ENCODE data around the gene HSCB.
"Not testable (repeated sequence)": the region's sequence is repeated elsewhere in the genome, so short reads cannot be mapped to it uniquely, and the experiment has no call there.

HSCB gene

DNA sequence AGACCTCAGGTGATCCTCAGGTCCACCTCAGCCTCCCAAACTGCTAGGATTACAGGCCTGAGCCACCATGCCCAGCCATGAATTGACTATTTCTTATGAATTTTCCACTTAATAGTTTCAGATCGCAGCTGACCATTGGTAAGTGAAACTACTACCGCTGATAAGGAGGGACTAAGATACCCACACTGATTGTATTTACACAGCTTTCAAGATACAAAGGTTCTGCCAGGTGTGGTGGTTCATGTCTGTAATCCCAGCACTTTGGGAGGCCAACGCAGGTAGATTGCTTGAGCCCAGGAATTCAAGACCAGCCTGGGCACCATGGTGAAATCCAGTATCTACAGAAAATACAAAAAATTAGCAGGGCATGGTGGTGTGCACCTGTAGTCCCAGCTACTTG lies 4.1 kb upstream of the HSCB start:
- in situ Hi-C loops (cut with HindIII; ENCODE audit: low sequenced_read_pairs) = no loop called here

DNA sequence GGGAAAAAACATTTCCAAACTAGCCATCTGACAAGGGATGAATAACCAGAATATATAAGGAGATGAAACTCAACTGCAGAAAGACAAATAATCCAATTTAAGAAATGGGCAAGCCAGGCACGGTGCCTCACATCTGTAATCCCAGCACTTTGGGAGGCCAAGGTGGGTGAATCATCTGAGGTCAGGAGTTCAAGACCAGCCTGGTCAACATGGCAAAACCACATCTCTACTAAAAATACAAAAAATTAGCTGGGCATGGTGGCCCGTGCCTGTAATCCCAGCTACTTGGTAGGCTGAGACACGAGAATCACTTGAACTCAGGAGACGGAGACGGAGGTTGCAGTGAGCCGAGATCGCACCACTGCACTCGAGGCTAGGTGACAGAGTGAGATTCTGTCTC lies 3.0 kb upstream of the HSCB start:
- in situ Hi-C loops (cut with HindIII; ENCODE audit: low sequenced_read_pairs) = not testable (repeated sequence)

DNA sequence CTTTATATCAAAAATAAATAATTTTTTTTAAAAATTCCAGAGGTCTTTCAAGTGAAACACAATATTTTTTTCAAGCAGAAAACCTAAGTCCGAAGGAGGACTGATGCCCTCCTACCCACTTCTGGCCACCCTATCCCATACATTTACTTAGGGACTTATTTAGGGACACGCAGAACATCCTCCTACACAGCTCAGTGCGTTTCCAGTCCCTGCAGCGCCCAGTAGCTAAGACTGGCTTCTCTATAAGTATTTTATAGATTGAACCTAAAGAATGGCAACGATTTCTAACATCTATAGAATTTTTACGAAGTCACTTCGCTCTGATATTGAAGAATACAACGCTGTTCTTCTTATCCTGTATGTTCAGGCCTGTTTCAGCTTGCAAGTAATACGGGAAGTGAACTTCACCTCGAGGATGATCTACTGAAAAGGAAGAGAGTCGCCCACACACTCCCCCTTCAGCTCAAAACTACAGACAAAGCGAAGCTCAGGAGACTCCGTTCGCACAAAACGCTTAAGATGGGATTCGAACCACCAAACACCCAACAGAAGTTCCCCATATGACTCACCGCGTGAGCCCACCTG lies 547 bp upstream of the HSCB start:
- in situ Hi-C loops (cut with HindIII; ENCODE audit: low sequenced_read_pairs) = no loop called here

DNA sequence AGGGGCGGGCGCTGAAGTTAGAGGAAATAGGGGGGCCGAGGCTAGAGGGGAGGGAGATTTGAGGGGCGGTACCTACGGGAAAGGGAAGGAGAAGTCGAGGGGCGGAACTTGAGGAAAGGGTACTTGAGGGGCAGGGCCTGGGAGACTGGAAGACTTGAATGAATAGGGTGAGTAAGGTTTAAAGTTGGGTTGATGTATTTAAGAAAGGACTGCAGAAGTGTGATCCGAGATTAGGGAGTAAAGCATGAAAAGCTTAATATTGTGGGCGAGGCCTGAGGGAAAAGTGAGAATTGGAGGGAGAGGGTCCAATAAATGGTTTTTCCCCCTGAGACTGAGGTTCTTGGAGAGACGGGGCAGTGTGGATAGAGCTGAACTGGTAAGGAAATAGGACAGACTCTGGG lies 723 bp downstream of the HSCB start:
- in situ Hi-C loops (cut with HindIII; ENCODE audit: low sequenced_read_pairs) = no loop called here

DNA sequence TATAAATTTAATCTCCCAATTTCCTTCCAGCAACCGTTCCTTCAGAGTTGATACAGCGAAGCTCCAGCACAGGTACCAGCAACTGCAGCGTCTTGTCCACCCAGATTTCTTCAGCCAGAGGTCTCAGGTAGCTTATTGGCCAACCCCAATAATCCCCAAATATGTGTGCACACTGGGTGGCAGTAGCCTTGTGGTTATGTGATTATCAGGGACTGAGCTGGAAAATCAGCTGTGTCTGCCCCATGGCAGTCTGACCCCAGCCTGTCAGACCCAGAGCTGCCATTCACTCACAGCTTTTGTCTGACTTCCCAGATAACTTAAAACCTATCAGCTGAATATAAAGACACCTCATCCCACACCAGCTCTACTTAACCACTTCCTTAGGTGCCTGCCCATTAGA lies 2.0 kb downstream of the HSCB start:
- in situ Hi-C loops (cut with HindIII; ENCODE audit: low sequenced_read_pairs) = no loop called here

DNA sequence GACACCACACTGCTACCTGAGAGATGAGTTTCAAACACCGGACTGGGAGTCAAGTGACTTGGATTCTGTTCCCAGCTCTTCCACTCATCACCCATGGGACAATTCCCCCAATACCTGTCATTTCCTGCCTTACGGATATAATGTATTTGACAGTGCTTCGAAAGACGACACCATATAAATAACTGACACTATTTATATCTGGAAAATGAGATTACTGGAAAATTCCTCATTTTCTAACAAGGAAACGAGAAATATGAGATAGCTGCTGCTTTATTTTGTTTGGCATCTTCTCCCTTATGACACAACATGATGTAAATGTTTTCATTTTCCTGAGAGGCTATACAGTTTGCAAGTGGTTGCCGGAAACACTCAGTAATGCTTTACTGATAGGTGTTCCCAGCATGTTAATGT lies 8.6 kb downstream of the HSCB start:
- in situ Hi-C loops (cut with HindIII; ENCODE audit: low sequenced_read_pairs) = no loop called here

DNA sequence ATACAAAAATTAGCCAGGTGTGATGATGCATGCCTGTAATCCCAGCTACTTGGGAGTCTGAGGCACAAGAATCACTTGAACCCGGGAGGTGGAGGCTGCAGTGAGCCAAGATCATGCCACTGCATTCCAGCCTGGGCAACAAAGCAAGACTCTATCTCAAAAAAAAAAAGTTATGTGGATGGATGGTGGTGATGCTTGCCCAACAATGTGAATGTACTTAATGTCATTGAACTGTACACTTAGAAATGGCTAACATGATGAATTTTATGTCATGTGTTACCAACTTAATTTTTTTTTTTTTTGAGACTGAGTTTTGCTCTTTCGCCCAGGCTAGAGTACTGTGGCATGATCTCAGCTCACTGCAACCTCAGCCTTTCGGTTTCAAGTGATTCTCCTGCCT lies 12.7 kb downstream of the HSCB start:
- in situ Hi-C loops (cut with HindIII; ENCODE audit: low sequenced_read_pairs) = not testable (repeated sequence)

DNA sequence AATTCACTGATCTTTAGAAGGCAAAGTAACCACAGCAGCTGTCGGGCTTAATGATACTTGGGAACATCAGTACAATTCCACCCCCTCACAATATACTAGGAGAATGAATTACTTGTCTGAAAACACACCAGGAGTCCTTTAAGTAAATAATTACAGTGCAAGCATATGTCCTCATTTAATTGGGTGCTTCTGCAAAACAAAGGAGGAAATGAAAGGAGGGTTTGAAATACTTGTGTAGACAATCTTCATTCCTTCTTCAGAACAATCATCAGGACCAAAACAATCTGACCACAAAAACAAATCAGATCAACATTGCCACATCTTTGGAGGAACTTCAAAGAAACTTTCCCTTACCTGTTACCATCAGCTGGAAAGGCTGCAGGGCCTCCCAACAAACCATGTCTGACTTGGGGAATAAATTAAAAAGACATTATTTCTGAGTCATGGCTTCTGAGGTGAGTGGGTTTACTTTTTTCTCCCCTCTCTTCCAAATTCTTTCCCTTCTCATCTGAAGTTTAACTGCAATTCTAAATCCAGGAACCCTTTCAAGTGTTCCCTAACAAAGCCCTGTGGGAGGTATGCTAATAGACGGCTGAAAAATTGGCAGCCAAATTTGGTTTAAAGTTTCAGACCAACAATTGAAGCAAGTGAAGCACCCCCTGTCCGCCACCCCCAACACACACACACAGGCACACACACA lies 18.2 kb downstream of the HSCB start:
- in situ Hi-C loops (cut with HindIII; ENCODE audit: low sequenced_read_pairs) = no loop called here

DNA sequence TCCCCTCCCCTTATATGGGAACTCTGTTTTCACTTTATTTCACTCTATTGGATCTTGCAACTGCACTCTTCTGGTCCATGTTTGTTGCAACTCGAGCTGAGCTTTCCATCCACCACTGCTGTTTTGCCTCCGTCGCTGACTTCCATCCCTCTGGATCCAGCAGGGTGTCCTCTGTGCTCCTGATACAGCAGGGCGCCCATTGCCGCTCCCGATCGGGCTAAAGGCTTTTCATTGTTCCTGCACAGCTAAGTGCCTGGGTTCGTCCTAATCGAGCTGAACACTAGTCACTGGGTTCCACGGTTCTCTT lies 19.6 kb downstream of the HSCB start:
- in situ Hi-C loops (cut with HindIII; ENCODE audit: low sequenced_read_pairs) = no loop called here

DNA sequence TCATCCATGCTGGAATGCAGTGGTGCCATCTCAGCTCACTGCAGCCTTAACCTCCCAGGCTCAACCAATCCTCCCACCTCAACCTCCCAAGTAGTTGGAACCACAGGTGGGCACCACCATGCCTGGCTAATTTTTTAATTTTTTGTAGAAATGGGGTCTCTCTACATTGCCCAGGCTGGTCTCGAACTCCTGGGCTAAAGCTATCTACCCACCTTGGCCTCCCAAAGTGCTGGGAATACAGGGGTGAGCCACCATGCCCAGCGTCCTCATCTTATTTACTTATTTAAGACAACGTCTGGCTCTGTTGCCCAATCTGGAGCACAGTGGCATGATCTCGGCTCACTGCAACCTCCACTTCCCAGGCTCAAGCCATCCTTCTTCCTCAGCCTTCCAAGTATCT lies 20.2 kb downstream of the HSCB start:
- in situ Hi-C loops (cut with HindIII; ENCODE audit: low sequenced_read_pairs) = not testable (repeated sequence)

DNA sequence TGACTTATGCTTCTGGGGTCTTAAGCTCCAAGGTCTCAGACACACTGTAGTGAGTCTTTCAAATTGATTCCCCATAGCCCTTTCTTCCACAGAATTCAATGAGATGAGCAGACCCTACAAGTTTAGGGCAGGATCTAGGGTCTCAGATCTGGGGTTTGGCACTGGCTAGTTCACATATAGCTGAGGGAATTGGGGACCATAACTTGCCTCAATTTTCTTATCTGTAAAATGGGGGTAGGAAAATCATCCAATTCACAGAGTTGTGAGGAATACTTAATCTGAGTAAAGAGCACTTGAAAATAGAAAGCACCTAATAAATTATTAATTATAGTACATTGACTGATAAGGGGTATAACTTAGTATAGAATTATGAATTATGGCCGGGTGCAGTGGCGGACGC lies 24.8 kb downstream of the HSCB start:
- in situ Hi-C loops (cut with HindIII; ENCODE audit: low sequenced_read_pairs) = no loop called here

DNA sequence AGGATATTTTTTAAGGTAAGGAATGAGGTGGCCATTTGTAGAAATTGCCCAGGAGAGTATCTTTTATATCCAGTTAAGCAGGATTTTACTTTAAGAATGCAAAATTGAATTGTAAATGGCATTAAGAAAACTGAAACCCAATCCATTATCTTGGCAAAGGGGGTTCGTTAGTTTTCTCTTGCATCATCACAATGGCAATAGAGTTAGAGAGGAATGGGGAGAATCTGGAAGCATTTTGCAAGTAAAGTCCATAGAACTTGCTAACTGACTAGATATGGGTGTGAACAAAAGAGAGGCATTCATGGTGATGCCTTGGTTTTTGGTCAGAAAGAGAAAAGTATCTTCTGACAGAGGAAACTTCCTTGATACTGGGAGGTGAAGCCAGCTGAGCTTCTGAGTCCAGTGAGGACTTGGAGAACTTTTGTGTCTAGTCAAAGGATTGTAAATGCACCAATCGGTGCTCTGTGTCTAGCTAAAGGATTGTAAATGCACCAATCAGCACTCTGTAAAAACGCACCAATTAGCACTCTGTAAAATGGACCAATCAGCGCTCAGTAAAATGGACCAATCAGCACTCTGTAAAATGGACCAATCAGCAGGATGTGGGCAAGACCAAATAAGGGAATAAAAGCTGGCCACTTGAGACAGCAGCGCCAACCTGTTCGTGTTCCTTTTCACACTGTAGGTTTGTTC lies 27.0 kb downstream of the HSCB start:
- in situ Hi-C loops (cut with HindIII; ENCODE audit: low sequenced_read_pairs) = no loop called here

DNA sequence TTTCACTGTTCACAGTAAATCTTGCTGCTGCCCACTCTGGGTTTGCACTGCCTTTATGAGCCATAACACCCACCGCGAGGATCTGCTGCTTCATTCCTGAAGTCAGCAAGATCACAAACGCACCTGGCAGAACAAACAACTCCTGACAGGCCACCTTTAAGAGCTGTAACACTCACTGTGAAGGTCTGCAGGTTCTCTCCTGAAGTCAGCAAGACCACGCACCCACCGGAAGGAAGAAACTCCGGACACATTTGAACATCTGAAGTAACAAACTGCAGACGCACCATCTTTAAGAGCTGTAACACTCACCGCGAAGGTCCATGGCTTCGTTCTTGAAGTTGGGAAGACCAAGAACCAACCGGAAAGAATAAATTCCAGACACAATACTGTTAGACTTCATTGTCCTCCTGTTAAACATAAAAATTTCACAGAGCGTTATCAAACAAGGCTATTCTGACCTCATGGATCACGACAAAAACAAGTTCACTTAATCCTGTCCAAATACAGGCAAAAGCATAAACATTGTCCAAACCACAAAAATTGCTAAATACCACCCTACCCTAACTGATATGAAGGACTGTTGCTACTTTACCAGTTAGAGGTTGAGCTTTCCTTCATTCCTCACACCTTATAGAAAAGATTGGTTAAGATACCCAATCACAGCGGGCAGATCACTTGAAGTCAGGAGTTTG lies 27.7 kb downstream of the HSCB start:
- in situ Hi-C loops (cut with HindIII; ENCODE audit: low sequenced_read_pairs) = no loop called here

DNA sequence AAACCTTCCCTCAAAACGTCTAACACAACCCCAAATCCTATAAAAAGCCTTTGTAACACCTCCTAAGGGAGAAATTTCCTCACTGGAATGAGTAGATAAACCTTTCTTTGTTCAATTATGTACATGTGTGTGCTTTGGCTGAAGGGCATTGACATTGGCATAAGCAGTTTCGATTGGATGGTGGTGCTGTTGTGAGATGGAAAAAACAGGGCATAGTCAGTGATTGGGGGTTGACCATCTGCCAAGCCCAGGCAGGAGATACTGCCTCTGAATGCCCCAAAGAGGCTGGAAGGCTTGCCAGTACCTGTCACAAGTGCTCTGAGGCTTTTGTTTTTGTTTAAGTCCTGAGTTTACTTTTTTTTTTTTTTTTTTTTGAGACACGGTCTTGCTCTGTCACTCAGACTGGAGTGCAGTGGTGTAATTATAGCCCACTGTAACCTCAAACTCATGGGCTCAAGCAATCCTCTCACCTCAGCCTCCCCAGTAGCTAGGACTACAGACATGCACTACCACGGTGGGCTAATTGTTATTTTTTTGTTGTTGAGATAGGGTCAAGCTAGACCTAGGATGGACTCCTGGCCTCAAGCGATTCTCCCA lies 29.5 kb downstream of the HSCB start:
- in situ Hi-C loops (cut with HindIII; ENCODE audit: low sequenced_read_pairs) = no loop called here

DNA sequence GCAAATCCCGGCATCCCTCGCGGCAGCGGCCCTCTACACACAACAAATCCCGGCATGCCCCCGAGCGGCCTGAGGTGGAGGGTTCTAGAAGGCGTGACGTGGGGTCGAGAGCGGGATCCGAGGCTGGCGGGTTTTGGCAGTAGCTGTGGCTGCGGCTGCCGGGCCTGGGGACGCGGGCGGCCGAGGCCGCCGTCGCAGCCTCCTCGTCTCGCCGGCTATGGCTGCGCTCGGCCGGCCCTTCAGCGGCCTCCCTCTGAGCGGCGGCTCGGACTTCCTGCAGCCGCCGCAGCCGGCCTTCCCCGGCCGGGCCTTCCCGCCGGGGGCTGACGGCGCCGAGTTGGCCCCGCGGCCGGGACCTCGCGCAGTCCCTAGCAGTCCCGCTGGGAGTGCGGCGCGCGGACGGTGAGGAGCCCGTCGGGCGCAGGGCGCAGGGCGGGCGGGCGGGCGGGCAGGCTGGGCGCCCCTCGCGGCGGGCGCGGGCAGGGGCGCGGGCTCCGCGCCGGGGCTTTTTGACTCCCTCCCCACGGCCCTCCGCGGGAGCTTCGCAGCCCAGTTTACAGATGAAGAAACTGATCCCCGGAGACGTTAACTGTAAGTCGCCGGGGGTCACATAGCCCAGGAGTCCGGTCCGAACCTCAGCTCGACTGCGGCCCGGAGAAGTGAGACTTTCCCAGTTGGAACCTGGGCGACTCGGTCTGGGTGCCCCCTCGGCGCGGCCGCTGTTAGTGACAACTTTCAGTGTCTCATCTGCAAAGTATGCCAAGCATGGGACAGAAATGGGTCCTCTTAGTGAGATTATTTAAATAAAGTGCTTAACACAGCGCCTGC lies 31.0 kb downstream of the HSCB start, which contains the start of gene CCDC117:
Gene CCDC117 (plus strand): TSS at position 63 of the 828 bp plus-strand sequence. CDS start 155 bp downstream, at position 218.
- in situ Hi-C loops (cut with HindIII; ENCODE audit: low sequenced_read_pairs) = no loop called here

DNA sequence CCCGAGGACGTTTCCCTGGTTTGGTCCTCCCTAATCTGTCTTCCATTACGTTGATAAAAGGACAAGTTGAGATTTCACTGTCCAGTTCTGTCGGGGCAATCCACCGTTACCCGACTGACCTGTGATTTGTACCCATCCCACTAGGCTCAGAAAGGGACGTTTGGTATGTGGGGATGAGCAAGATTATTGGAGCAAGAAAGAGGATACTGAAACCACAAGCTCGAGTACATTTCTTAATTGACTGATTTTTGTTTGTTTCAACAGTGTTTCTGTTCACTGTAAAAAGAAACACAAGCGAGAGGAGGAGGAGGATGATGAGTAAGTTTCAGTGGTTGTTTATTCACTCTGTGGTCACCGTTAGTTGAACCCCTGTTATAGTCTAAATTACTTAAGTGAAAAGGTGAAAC lies 31.6 kb downstream of the HSCB start:
- in situ Hi-C loops (cut with HindIII; ENCODE audit: low sequenced_read_pairs) = no loop called here

DNA sequence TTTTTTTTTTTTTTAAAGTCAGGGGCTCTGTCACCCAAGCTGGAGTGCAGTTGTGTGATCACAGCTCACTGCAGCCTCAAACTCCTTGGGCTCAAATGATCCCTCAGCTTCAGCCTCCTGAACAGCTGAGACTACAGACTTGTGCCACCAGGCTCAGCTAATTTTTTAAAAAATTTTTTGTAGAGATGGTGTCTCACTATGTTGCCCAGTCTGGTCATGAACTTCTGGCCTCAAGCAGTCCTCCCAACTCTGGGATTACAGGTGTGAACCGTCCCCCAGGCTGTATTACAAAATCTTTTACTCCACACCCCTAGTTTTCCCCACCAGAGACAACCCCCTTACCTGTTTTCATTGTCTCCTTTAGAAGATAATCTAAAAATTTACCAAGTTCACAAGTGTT lies 32.5 kb downstream of the HSCB start:
- in situ Hi-C loops (cut with HindIII; ENCODE audit: low sequenced_read_pairs) = no loop called here

DNA sequence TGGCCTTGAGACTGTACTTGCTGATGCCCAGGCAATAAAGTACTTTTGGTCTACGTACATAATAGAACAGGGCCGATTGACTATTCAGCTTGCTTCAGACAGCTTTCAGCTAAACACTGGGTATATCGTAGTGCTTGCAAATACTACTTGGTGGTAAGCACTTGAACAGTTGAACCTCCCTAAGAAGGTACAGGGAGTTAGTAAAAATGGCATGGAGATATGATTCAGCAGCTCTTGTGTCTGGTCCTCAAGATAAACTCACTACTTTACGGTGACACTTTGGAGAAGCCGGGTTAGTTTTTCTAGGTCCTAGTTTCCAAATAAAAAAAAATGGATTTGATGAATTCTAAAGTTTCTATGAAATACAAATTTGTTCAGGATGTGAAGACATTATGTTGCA lies 38.0 kb downstream of the HSCB start:
- in situ Hi-C loops (cut with HindIII; ENCODE audit: low sequenced_read_pairs) = no loop called here

DNA sequence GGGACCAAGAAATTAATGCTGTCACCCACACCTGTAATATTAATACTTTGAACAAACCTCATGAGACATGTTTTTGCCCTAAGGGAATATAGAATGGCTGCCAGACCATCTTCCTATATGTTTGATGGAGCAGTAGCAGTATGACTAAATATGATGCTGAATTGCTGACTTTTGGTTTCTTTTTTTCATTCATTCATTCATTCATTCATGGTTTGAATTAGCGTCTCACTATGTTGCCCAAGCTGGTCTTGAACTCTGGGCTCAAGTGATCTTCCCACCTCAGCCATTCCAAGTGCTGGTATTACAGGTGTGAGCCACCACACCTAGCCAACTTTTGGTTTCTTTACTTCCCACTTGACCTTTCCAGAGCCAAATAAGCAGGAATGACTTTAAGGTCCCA lies 38.5 kb downstream of the HSCB start:
- in situ Hi-C loops (cut with HindIII; ENCODE audit: low sequenced_read_pairs) = no loop called here

DNA sequence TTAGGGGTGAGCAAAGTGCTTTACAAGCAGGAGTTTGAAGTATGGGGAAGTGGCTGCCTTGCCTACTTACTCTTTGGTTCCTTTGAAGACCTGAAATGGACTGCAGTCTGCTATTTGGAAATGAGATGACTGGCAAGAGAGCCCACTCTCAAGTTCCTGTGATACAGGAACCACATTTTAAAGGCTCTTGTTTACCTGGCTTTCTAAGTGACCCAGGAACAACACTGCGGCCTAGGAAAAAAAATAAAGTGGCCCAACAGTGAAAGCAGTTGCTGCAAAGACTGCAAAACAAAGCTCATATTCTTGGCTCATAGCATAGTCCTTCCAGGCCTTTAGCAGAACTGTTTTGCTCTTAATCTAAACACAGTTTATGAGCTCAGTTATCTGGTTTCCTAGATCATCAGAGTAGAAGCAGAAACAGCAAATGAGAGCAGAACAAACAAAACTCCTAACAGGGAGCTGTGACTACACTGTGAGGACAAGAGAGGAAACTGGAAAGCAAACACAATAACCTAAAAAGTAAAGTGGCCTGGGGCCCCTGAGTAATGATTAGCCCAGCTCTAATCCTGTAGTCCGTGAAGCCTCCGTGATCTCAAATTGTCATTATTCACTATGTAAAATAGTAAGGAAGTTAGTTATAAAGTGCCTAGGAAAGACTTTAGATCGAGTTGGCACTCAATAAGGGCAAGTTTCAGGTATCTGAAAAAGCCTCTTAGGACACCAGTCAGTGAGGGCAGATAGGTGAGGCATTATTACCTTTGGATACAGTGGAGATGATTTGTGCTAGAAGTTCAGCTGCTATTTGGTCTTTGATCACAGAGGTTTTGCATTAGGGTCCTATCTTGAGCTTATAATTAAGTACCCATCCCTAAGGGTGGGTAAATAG lies 42.2 kb downstream of the HSCB start:
- in situ Hi-C loops (cut with HindIII; ENCODE audit: low sequenced_read_pairs) = no loop called here

Measured in endothelial cell of hepatic sinusoid (primary cell).